Choroid plexus epithelial cell (primary cell): ENCODE data around the gene HEATR5B.

Source experiments
- DNase-seq: peaks from one replicate; pipeline ENCODE4 v3.0.0-alpha.2; 2010; ENCODE audit warnings: low read depth
- H3K4me3 ChIP-seq: 2 replicates; pipeline ENCODE4 v1.5.1; 2011; ENCODE audit warnings: low read depth, mild to moderate bottlenecking, control low read depth, low read length, moderate library complexity
- TF ChIP-seq, protein P1 (sequence below): conservative IDR thresholded peaks from 2 replicates; pipeline ENCODE4 v1.5.1; 2011; ENCODE audit warnings: low read depth, mild to moderate bottlenecking, control low read depth, inconsistent platforms, low read length, moderate library complexity

HEATR5B gene

DNA sequence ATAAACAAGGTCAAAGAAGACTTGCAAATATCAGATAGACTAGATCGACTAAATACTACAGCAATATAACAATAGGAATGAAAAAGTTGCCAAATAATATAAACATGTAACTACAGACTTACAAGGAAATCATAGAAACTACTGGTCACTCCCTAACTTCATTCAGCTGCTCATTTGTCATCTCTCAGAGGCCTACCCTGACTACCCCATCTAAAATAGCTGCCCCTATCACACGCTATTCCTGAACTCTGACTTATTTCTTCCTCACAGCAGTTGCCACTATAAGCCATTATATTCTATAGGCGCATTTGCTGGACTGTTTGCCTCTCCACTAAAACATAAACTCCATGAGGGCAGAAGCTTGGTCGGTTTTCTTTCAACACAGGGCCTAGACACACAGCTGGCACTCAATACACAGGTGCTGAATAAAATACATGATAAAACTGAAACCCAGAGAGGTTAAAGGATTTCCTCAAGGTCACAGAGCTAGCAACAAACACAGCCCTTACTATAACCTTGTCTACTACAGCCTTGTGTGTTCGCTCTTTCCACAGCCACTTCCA is 119.6 kb downstream of the HEATR5B start:
- no peak for DNase-seq
- no peak overlapping the region for H3K4me3 ChIP-seq
- TF ChIP-seq, protein P1, sequence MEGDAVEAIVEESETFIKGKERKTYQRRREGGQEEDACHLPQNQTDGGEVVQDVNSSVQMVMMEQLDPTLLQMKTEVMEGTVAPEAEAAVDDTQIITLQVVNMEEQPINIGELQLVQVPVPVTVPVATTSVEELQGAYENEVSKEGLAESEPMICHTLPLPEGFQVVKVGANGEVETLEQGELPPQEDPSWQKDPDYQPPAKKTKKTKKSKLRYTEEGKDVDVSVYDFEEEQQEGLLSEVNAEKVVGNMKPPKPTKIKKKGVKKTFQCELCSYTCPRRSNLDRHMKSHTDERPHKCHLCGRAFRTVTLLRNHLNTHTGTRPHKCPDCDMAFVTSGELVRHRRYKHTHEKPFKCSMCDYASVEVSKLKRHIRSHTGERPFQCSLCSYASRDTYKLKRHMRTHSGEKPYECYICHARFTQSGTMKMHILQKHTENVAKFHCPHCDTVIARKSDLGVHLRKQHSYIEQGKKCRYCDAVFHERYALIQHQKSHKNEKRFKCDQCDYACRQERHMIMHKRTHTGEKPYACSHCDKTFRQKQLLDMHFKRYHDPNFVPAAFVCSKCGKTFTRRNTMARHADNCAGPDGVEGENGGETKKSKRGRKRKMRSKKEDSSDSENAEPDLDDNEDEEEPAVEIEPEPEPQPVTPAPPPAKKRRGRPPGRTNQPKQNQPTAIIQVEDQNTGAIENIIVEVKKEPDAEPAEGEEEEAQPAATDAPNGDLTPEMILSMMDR: no peak

- TF ChIP-seq, protein P1: no peak
- no peak overlapping the region for H3K4me3 ChIP-seq
- no peak for DNase-seq
These were observed 120.4 kb downstream of the HEATR5B start for GRCh38 chr2:36963734-36964133.

DNA sequence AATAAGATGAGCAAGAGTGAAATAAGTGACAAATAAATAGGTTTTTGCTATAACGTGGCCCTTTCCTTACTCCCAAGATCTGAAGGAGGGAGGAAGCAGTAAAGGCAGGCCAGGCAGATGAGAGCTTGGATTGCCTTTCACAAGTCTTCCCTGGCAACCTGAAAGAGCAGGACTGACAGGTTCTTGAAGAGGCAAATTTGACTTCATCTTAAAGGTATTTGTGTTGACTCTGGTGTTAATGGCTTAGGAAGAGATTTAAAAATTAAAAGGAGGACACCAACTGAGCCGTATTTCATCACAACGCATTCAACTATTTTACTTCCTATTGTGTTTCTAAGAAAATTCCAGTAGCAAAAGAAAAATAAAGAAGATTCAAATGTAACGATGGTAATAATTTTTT is 121.1 kb downstream of the HEATR5B start:
- DNase-seq: no peak
- no peak overlapping the region for H3K4me3 ChIP-seq
- TF ChIP-seq, protein P1: no peak

GRCh38 chr2:36960773-36961172 is 123.4 kb downstream of the HEATR5B start:
- no peak overlapping the region for H3K4me3 ChIP-seq
- DNase-seq: no peak
- TF ChIP-seq, protein P1: no peak

DNA sequence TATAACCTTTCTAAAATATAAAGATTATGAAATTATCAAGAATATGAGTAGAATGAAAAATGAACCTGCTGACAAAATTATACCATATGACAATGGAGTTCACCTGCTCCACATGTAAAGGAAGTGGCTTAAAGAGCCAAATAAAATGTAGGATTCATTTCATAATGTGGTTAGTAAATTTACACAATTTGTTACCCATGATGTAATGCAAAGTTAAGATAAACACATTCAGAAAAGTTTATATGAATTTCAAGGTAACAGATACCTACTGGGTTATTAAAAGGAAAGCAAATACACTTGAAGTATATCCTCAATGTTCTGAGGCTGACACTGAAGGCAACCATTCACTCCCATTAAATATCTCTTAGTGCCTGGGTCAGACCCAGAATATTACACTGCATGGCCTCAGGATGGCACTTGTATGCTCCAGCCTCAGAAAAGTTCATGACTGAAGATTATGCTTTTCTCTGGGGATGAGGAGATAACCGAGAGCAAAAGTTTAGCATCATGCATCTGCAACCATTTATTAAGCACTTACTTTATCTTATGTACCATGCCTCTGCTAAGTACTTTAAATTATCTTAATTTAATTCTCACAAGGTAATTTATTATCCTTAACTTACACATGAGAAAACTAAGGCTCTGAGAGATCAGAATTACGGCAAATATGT is 124.0 kb downstream of the HEATR5B start:
- DNase-seq: no peak
- no peak overlapping the region for H3K4me3 ChIP-seq
- TF ChIP-seq, protein P1: no peak

DNA sequence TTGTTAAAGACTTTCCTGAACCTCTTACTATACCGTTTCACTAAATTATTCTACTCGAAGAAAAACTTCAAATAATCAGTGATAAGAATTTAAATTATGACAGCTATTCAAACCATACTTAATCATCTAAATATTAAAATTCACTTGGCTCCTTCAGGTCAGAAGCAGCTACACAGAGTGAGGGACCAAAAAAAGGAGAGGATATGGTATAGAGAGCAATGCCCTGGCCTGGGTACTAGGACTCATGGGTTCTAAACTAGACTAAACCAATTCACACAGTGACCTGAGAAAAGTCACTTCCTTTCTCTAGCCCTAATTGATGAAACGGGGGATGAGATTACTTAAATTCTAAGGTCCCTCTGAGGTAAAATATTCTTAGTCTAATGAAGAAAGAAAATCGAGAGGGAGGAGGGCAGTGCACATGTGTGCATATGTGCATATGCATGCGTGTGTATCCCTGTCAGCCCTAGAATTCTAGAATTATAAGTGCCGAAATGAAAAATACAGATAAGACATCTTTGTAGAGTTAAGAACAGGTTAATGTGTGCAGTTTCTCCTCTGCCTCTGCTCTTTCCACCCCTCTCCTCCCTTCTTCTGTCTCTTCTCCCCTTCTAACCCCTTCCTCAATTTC is 129.1 kb downstream of the HEATR5B start:
- no peak for DNase-seq
- H3K4me3 ChIP-seq: no peak overlapping the region
- TF ChIP-seq, protein P1: no peak
